GM10266 (cell line): Measurements from ENCODE around the gene KCNIP3.
"Not testable (repeated sequence)": the region's sequence is repeated elsewhere in the genome, so short reads cannot be mapped to it uniquely, and the experiment has no call there.

ENCODE experiments used
- DNase-seq: peaks from one replicate; pipeline ENCODE4 v3.0.0; 2012; ENCODE audit errors: extremely low spot score
- CTCF ChIP-seq: IDR thresholded peaks from 2 replicates; pipeline ENCODE4 v1.5.1; 2012; ENCODE audit warnings: mild to moderate bottlenecking, low read depth; ENCODE audit not compliant: control insufficient read depth, insufficient read depth; ENCODE audit errors: missing control alignments

Gene KCNIP3

GRCh38 chr2:95265182-95265581, 32.0 kb upstream of the KCNIP3 start:
- no peak for TF ChIP-seq CTCF
- no peak for DNase-seq

- no peak for TF ChIP-seq CTCF
- no peak for DNase-seq
These were observed 30.2 kb upstream of the KCNIP3 start for GRCh38 chr2:95266781-95267430.

- DNase-seq: no peak
- TF ChIP-seq CTCF: no peak
These were observed 29.5 kb upstream of the KCNIP3 start for GRCh38 chr2:95267458-95268210.

- TF ChIP-seq CTCF: no peak
- DNase-seq: no peak
These were observed 28.7 kb upstream of the KCNIP3 start for GRCh38 chr2:95268211-95269035.

- DNase-seq: no peak
- no peak for TF ChIP-seq CTCF
These were observed 28.0 kb upstream of the KCNIP3 start for GRCh38 chr2:95269036-95269680.

GRCh38 chr2:95269745-95270144, 27.4 kb upstream of the KCNIP3 start:
- DNase-seq: not testable (repeated sequence)

GRCh38 chr2:95270541-95271081, 26.5 kb upstream of the KCNIP3 start:
- TF ChIP-seq CTCF: no peak

More at GRCh38 chr2:95270541-95271081, 26.5 kb upstream of the KCNIP3 start:
- no peak for DNase-seq
